ENCODE results near the gene UGT1A3. TPM values are rescaled to one million over a fixed set of nuclear protein-coding genes. Genes with fewer than 3 reads are reported as not detected.

UGT1A3 gene
- total and polyA plus RNA-seq, 2 donors (not counting 1 experiment from before 2014, with no cell fraction given), result not detected

- no peaks in the 10 kb centered on the region for H3K36me3 ChIP-seq (replicated peaks in 1 of 2; ENCODE audit: control extremely low read depth in 1 of 2, control insufficient read depth in 1 of 2, extremely low read depth in 1 of 2, insufficient read depth in 2 of 2, low read length in 1 of 2)
- H3K27me3 ChIP-seq (replicated peaks in 1 of 4; ENCODE audit: control extremely low read depth in 1 of 4, control insufficient read depth in 3 of 4, insufficient read depth in 4 of 4, low read length in 3 of 4), result peaks cover 0 to 5% (median 0%) of the 10 kb centered on the region in 4 experiments
- H3K4me1 ChIP-seq (ENCODE audit: control insufficient read depth in 2 of 2, insufficient read depth in 2 of 2, low read length in 2 of 2), result no peaks in the 10 kb centered on the region
- Mint-ChIP-seq H3K27ac (no peak overlapping the region), H3K4me1 (no peaks in the 10 kb centered on the region), H3K4me3 (no peak overlapping the region), H3K27me3 (peaks cover 16% of the 10 kb centered on the region), H3K9me3 (ENCODE audit: insufficient read depth) (no peaks in the 10 kb centered on the region)
- peaks cover 0 to 6% (median 0%) of the 10 kb centered on the region in 3 donors for H3K9me3 ChIP-seq (ENCODE audit: control extremely low read depth in 1 of 3, control insufficient read depth in 2 of 3, insufficient read depth in 1 of 3, low read length in 2 of 3)
- H4K20me1 ChIP-seq (ENCODE audit: control insufficient read depth, insufficient read depth, low read length, poor library complexity, severe bottlenecking), result no peaks in the 10 kb centered on the region
- no peak overlapping the region for H3K4me3 ChIP-seq (ENCODE audit: control extremely low read depth in 1 of 5, extremely low read depth in 1 of 5, insufficient read depth in 1 of 5, low read depth in 2 of 5, low read length in 4 of 5)
- ChIA-PET POLR2A (no interaction called here), CTCF (interaction anchor here (0.6 kb wide), 1 partner anchor 692 kb away, joined by 3 read pairs; no protein-coding TSS in a partner anchor)
- ATAC-seq (ENCODE audit: low read depth), result no peak
- no peak overlapping the region for H3K4me2 ChIP-seq (replicated peaks; ENCODE audit: low read depth, low read length, poor library complexity, severe bottlenecking)
- no peak for TF ChIP-seq EZH2 (IDR thresholded peaks at IDR 0.05; ENCODE audit: borderline replicate concordance, insufficient read depth, low read depth, low read length, poor library complexity, severe bottlenecking)
- TF ChIP-seq, protein P1, sequence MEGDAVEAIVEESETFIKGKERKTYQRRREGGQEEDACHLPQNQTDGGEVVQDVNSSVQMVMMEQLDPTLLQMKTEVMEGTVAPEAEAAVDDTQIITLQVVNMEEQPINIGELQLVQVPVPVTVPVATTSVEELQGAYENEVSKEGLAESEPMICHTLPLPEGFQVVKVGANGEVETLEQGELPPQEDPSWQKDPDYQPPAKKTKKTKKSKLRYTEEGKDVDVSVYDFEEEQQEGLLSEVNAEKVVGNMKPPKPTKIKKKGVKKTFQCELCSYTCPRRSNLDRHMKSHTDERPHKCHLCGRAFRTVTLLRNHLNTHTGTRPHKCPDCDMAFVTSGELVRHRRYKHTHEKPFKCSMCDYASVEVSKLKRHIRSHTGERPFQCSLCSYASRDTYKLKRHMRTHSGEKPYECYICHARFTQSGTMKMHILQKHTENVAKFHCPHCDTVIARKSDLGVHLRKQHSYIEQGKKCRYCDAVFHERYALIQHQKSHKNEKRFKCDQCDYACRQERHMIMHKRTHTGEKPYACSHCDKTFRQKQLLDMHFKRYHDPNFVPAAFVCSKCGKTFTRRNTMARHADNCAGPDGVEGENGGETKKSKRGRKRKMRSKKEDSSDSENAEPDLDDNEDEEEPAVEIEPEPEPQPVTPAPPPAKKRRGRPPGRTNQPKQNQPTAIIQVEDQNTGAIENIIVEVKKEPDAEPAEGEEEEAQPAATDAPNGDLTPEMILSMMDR (IDR thresholded peaks at IDR 0.05), result no peak
- no peaks in the 10 kb centered on the region for H3K79me2 ChIP-seq (ENCODE audit: control insufficient read depth, insufficient read depth, low read length)
- H3K9ac ChIP-seq (ENCODE audit: low read length), result no peak overlapping the region
- intact Hi-C loops (cut with micrococcal nuclease), result no loop called here
- DNase-seq, result no peak
- H3K27ac ChIP-seq (ENCODE audit: low read length in 2 of 2), result no peak overlapping the region
- H2AFZ ChIP-seq (ENCODE audit: insufficient read depth, low read depth, low read length, poor library complexity, severe bottlenecking), result no peak overlapping the region
- 83% methylated on average over 1 of the region's 2 CpGs for WGBS (ENCODE audit: insufficient coverage)
These were observed 87.5 kb downstream of the UGT1A3 start for GRCh38 chr2:233816334-233816733.

DNA sequence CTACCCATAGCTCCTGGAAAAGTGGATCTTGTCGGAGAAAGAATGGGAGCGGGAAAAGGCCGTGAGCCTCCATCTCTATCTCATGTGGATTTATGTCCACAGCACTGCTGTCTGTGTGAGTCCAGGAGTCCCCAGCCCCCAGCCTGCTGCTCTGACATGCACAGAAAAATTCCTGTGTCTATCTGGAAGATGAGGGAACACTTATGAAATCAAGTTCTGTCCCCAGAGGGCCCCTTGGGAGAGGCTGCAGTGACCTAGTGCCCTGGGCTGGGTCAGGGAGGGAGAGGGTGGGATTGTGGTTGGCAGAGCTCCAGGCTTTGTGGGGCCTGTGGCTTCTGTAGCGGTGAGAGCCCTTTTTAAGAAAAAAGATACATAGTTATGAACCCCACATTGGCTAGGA lies 87.9 kb downstream of the UGT1A3 start:
- DNase-seq (no peak), ATAC-seq (ENCODE audit: low read depth) (no peak)
- Histone ChIP-seq H3K36me3 (replicated peaks in 1 of 2; ENCODE audit: control extremely low read depth in 1 of 2, control insufficient read depth in 1 of 2, extremely low read depth in 1 of 2, insufficient read depth in 2 of 2, low read length in 1 of 2) (no peaks in the 10 kb centered on the region), H4K20me1 (ENCODE audit: control insufficient read depth, insufficient read depth, low read length, poor library complexity, severe bottlenecking) (no peaks in the 10 kb centered on the region), H3K9me3 (ENCODE audit: control extremely low read depth in 1 of 3, control insufficient read depth in 2 of 3, insufficient read depth in 1 of 3, low read length in 2 of 3) (peaks cover 0 to 6% (median 0%) of the 10 kb centered on the region in 3 donors), H3K9ac (ENCODE audit: low read length) (no peak overlapping the region), H3K27me3 (replicated peaks in 1 of 4; ENCODE audit: control extremely low read depth in 1 of 4, control insufficient read depth in 3 of 4, insufficient read depth in 4 of 4, low read length in 3 of 4) (peaks cover 0 to 5% (median 0%) of the 10 kb centered on the region in 4 experiments), H3K4me2 (replicated peaks; ENCODE audit: low read depth, low read length, poor library complexity, severe bottlenecking) (no peak overlapping the region), H3K4me1 (ENCODE audit: control insufficient read depth in 2 of 2, insufficient read depth in 2 of 2, low read length in 2 of 2) (no peaks in the 10 kb centered on the region), H3K27ac (ENCODE audit: low read length in 2 of 2) (no peak overlapping the region), H3K79me2 (ENCODE audit: control insufficient read depth, insufficient read depth, low read length) (no peaks in the 10 kb centered on the region), H3K4me3 (ENCODE audit: control extremely low read depth in 1 of 5, extremely low read depth in 1 of 5, insufficient read depth in 1 of 5, low read depth in 2 of 5, low read length in 4 of 5) (no peak overlapping the region), H2AFZ (ENCODE audit: insufficient read depth, low read depth, low read length, poor library complexity, severe bottlenecking) (no peak overlapping the region)
- no peak for TF ChIP-seq EZH2 (IDR thresholded peaks at IDR 0.05; ENCODE audit: borderline replicate concordance, insufficient read depth, low read depth, low read length, poor library complexity, severe bottlenecking)
- TF ChIP-seq, protein P1 (IDR thresholded peaks at IDR 0.05), result no peak
- Mint-ChIP-seq H3K27me3 (peaks cover 16% of the 10 kb centered on the region), H3K9me3 (ENCODE audit: insufficient read depth) (no peaks in the 10 kb centered on the region), H3K27ac (no peak overlapping the region), H3K4me1 (no peaks in the 10 kb centered on the region), H3K4me3 (no peak overlapping the region)
- 88% methylated on average over 3 of the region's 4 CpGs for WGBS (ENCODE audit: insufficient coverage)
- intact Hi-C loops (cut with micrococcal nuclease), result no loop called here
- ChIA-PET CTCF (interaction anchor here (0.6 kb wide), 1 partner anchor 691 kb away, joined by 3 read pairs; no protein-coding TSS in a partner anchor), POLR2A (no interaction called here)

Measured in B cell (primary cell).